ENCODE measurements around the gene PSMB5.

- no peak for TF ChIP-seq POLR2A (IDR thresholded peaks at IDR 0.05)
- TF ChIP-seq CTCF (IDR thresholded peaks at IDR 0.05), result no peak
Measured at GRCh38 chr14:23066855-23067744, 32.4 kb upstream of the PSMB5 start.

All from right lobe of liver (tissue), 4 donors.